Measurements from ENCODE around the gene H1-8. TPM values are rescaled to one million over a fixed set of nuclear protein-coding genes. Genes with fewer than 3 reads are reported as not detected.

Gene H1-8
- total RNA-seq, 2 experiments from 2014 or later: not detected

- Mint-ChIP-seq H3K27ac (no peak overlapping the region), H3K9me3 (no peaks in the 10 kb centered on the region), H3K4me1 (peaks cover 4% of the 10 kb centered on the region)
These were observed 12.2 kb downstream of the H1-8 start for GRCh38 chr3:129555153-129555550.

GRCh38 chr3:129555616-129556357 is 12.8 kb downstream of the H1-8 start:
- peaks cover 4% of the 10 kb centered on the region for H3K4me1 Mint-ChIP-seq
- H3K4me3 Mint-ChIP-seq: no peak overlapping the region
- no peak overlapping the region for H3K27ac Mint-ChIP-seq
- H3K9me3 Mint-ChIP-seq: no peaks in the 10 kb centered on the region
- H3K27me3 Mint-ChIP-seq: peaks cover 5% of the 10 kb centered on the region
- no peaks in the 10 kb centered on the region for H3K36me3 Mint-ChIP-seq
- DNase-seq: no peak

More at GRCh38 chr3:129555153-129555550, 12.2 kb downstream of the H1-8 start:
- peaks cover 5% of the 10 kb centered on the region for H3K27me3 Mint-ChIP-seq
- no peak overlapping the region for H3K4me3 Mint-ChIP-seq
- no peak for DNase-seq
- no peaks in the 10 kb centered on the region for H3K36me3 Mint-ChIP-seq

GRCh38 chr3:129556358-129556695 is 13.4 kb downstream of the H1-8 start:
- Mint-ChIP-seq H3K27me3 (peaks cover 5% of the 10 kb centered on the region), H3K4me1 (peaks cover 4% of the 10 kb centered on the region), H3K9me3 (no peaks in the 10 kb centered on the region), H3K4me3 (no peak overlapping the region), H3K36me3 (no peaks in the 10 kb centered on the region), H3K27ac (no peak overlapping the region)
- no peak for DNase-seq

GRCh38 chr3:129556890-129557547 is 14.0 kb downstream of the H1-8 start:
- Mint-ChIP-seq H3K27me3 (peaks cover 5% of the 10 kb centered on the region), H3K9me3 (no peaks in the 10 kb centered on the region), H3K27ac (no peak overlapping the region), H3K36me3 (no peaks in the 10 kb centered on the region), H3K4me3 (no peak overlapping the region), H3K4me1 (peaks cover 4% of the 10 kb centered on the region)
- DNase-seq: no peak

DNA sequence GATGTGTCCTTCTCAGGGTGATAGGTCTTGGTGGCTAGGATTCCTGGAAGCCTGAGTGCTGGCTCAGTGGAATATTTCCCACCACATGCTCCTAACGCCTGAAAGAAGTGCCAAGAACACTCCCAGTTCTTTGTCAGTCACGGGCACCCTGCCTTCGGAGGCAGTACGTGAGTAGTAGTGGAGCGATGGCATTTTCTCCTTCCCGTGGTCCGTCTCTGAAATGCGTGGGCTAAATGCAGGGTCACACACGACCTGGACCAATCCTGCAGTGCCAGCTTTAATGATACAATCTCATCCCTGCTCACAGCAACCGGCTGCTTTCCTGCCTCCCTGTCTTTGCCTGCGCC is 14.5 kb downstream of the H1-8 start:
- no peak overlapping the region for H3K27ac Mint-ChIP-seq
- DNase-seq: no peak
- peaks cover 4% of the 10 kb centered on the region for H3K4me1 Mint-ChIP-seq
- H3K4me3 Mint-ChIP-seq: no peak overlapping the region
- peaks cover 5% of the 10 kb centered on the region for H3K27me3 Mint-ChIP-seq
- no peaks in the 10 kb centered on the region for H3K9me3 Mint-ChIP-seq
- no peaks in the 10 kb centered on the region for H3K36me3 Mint-ChIP-seq

- Mint-ChIP-seq H3K4me3 (no peak overlapping the region), H3K27me3 (peaks cover 5% of the 10 kb centered on the region), H3K9me3 (no peaks in the 10 kb centered on the region), H3K27ac (no peak overlapping the region), H3K4me1 (peaks cover 4% of the 10 kb centered on the region), H3K36me3 (no peaks in the 10 kb centered on the region)
- DNase-seq: no peak
These were observed 15.3 kb downstream of the H1-8 start for GRCh38 chr3:129558081-129558771.

DNA sequence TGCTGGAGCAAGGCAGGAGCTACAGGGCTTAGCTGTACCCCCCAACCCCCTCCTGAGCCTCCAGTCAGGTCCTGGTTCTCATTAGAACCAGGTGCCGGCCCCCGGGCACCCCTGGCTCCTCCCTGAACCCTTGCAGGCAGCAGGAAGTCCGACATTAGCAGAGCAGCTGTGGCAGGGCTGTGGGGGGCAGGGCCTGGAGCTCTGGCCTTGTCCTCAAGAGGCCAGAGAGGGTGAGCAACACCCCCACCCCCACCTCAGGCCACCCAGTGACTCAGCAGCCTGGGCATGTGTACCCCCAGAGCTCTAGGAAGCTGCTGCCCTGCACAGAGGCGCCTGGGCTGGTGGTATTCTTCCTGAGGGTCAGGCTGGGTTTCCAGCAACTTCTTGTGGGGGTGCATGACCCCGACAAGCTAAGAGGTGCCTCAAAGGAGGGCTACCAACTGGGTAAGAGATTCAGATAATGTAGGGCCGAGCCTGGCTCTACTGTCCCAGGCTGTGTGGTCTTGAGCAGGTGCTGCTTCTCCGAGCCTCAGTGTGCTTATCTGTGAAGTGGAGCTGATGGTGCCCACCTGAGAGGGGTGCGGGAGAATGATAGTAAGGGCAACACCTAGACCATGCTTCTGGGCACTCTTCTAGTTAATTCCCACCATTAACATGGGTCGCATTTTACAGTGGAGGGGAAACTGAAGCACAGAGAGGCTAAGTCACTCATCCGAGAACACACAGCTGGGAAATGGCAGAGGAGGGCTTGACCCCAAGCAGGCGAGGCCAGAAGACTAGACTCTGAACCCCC is 16.0 kb downstream of the H1-8 start:
- Mint-ChIP-seq H3K27me3 (peaks cover 5% of the 10 kb centered on the region), H3K27ac (no peak overlapping the region), H3K9me3 (no peaks in the 10 kb centered on the region), H3K4me3 (no peak overlapping the region), H3K36me3 (no peaks in the 10 kb centered on the region), H3K4me1 (peaks cover 2% of the 10 kb centered on the region)
- DNase-seq: no peak

DNA sequence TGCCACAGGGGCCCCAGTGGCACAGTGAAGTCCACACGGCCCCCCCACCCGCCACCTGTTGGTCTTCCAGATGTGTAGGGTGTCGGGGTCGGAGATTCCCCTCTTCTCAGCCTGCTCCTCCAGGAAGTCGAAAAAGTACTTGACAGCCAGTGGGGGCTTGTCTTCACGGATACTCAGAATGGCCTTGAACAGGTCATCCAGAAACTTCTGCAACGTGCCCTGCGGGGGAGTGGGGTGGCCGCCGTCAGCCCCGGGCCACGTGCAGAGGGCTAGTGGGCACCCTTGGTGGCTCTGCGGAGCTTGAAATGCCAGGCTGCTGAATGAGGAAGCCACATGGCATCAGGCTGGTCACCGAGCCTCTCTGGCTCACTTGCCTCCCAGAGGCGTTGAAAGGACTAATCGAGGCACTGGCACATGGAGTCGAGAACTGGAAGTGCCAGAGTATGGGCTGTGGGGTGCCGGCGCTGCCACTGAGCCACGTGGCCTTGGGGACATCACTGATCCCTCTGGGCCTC is 16.6 kb downstream of the H1-8 start:
- DNase-seq: no peak
- H3K27ac Mint-ChIP-seq: no peak overlapping the region
- H3K9me3 Mint-ChIP-seq: no peaks in the 10 kb centered on the region
- H3K4me3 Mint-ChIP-seq: no peak overlapping the region
- H3K27me3 Mint-ChIP-seq: peaks cover under 1% of the 10 kb centered on the region
- no peaks in the 10 kb centered on the region for H3K4me1 Mint-ChIP-seq
- H3K36me3 Mint-ChIP-seq: no peaks in the 10 kb centered on the region

- H3K27me3 Mint-ChIP-seq: no peaks in the 10 kb centered on the region
- H3K4me1 Mint-ChIP-seq: no peaks in the 10 kb centered on the region
- H3K36me3 Mint-ChIP-seq: no peaks in the 10 kb centered on the region
- no peaks in the 10 kb centered on the region for H3K9me3 Mint-ChIP-seq
- no peak overlapping the region for H3K27ac Mint-ChIP-seq
- no peak overlapping the region for H3K4me3 Mint-ChIP-seq
- DNase-seq: no peak
These were observed 17.4 kb downstream of the H1-8 start for GRCh38 chr3:129560269-129560787.

DNA sequence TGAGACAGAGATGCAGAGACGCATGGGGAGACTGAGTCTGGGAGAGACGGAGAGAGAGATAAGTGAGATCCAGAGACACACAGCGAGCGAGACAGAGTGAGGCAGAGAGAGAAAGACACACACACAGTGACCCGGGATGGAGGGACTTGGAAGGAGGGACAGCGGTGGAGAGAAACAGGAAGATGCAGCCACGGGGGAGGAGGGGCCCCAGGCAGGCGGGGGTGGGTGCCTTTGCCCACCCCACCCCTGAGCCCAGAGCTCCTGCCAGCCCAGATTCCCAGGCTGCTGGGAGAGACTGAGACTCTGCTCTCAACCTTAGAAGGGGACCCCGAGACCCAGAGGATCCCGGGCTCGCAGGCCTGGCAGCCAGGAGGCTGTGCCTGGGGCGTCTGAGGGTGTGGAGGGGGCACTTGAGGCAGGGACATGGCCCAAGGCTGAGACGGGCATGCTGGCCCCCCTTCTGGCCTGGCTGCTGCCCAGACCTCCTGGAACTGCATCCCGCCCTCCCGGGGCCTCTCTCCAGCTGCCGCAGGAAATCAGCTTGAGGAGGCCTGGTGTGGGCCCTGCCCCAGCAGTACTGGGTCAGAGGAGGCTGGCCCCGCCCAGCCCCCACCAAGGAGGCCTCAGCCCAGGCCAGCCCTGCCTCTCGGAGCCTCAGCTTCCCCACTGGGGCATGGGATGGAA is 18.1 kb downstream of the H1-8 start:
- Mint-ChIP-seq H3K36me3 (no peaks in the 10 kb centered on the region), H3K27me3 (no peaks in the 10 kb centered on the region), H3K9me3 (no peaks in the 10 kb centered on the region), H3K4me1 (no peaks in the 10 kb centered on the region), H3K27ac (no peak overlapping the region), H3K4me3 (no peak overlapping the region)
- DNase-seq: no peak

- H3K4me3 Mint-ChIP-seq: no peak overlapping the region
- no peaks in the 10 kb centered on the region for H3K36me3 Mint-ChIP-seq
- no peaks in the 10 kb centered on the region for H3K27me3 Mint-ChIP-seq
- H3K9me3 Mint-ChIP-seq: no peaks in the 10 kb centered on the region
- DNase-seq: no peak
- no peak overlapping the region for H3K27ac Mint-ChIP-seq
- no peaks in the 10 kb centered on the region for H3K4me1 Mint-ChIP-seq
These were observed 18.8 kb downstream of the H1-8 start for GRCh38 chr3:129561619-129562248.

- no peak overlapping the region for H3K27ac Mint-ChIP-seq
- no peaks in the 10 kb centered on the region for H3K9me3 Mint-ChIP-seq
- no peak overlapping the region for H3K4me3 Mint-ChIP-seq
- no peak for DNase-seq
- no peaks in the 10 kb centered on the region for H3K27me3 Mint-ChIP-seq
- H3K36me3 Mint-ChIP-seq: no peaks in the 10 kb centered on the region
- H3K4me1 Mint-ChIP-seq: no peaks in the 10 kb centered on the region
These were observed 19.8 kb downstream of the H1-8 start for GRCh38 chr3:129562803-129563202.

DNA sequence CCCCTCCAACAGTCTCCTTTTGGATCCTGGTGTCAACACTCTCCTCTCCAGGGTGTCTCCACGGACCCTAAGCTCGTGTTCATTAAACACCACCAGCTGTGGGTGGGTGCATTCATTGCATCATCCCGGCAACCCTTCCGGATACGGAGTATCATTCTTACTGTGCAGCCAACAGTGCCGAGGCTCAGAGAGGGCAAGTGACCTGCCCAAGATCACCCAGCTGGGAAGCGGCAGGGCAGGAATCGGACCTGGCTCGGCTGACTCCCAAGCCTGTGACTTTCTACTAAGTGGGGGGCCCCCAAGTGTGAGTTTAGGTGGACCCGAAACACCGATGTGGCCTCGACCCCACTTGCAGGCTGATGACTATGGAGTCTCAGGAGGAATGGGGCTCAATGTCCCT is 20.4 kb downstream of the H1-8 start:
- Mint-ChIP-seq H3K36me3 (no peaks in the 10 kb centered on the region), H3K4me3 (no peak overlapping the region), H3K9me3 (no peaks in the 10 kb centered on the region), H3K27ac (no peak overlapping the region), H3K4me1 (no peaks in the 10 kb centered on the region), H3K27me3 (no peaks in the 10 kb centered on the region)
- no peak for DNase-seq
